Inflammatory macrophage treated with lipopolysaccharide for 4 hours (primary cell): ENCODE results near the gene TMEM185A.
"Not testable (repeated sequence)": the region's sequence is repeated elsewhere in the genome, so short reads cannot be mapped to it uniquely, and the experiment has no call there.

Source experiments
- DNase-seq: peaks from one replicate; pipeline ENCODE4 v3.0.0-alpha.2; 2020

The TMEM185A gene

GRCh38 chrX:149619662-149620061, 11.9 kb downstream of the TMEM185A start:
- not testable (repeated sequence) for DNase-seq

DNA sequence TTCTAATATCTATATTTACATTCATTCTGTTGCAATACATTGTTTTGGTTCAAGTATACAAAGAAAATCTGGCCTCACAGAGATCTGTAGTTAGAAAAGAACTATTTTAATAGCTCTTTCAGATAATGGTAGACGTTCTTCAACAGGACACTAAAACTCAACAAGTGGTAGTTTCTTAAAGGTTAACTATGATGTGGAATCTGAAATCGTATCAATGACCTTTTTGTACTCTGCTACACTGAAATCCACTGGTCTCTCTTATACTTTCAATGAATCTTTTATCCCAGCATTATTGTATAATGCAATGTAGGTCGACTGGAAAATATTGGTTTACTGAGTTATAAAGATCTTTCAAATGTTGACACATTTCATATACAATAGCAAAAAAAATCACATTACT, 12.7 kb downstream of the TMEM185A start:
- no peak for DNase-seq

GRCh38 chrX:149611623-149612175, 19.9 kb downstream of the TMEM185A start:
- DNase-seq: peak; percentile 11

GRCh38 chrX:149610511-149610910, 21.1 kb downstream of the TMEM185A start:
- DNase-seq: no peak

- DNase-seq: no peak
Observed at GRCh38 chrX:149607699-149608098, 23.9 kb downstream of the TMEM185A start.

GRCh38 chrX:149605248-149605885, 26.2 kb downstream of the TMEM185A start:
- not testable (repeated sequence) for DNase-seq

GRCh38 chrX:149598603-149599002, 33.0 kb downstream of the TMEM185A start:
- not testable (repeated sequence) for DNase-seq

DNA sequence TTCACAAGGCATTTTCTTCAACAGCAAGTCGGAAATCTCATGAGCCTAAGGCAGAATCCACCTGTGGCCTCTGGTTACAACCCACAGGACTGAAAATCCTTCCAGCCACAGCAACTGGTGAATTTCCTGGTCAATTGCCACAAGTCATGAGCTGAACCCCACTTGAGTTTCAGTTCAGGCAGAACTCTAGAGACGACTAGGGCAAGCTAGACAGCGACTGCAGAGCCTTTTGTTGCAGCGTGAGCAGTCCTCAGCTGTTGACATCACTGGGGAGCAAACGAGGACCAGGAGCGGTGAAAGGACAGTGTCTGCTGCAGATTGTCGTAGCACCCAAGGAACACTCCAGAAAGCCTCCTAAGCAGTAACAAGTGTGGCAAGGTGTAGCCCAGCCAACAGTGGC, 35.6 kb downstream of the TMEM185A start:
- DNase-seq: not testable (repeated sequence)

DNA sequence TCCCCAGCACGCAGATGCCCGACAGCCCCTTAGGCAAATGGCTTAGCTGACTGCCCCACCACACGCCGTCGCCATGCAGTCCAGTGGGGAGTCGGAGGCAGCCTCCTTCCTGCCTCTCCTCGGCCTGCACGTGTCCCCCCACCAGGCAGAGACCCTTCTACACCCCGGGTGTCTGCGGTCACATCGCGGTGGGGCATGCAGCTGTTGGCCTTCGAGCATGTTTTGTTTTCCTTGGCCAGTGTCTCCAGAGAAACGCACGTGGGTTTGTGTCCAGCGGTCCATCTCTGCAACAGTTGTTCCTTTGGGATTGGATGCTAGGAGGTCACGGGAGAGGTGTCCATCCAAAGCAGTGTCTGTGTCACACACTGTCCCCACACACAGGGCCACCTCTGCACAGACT, 36.4 kb downstream of the TMEM185A start, which contains the start of gene HSFX2:
Gene HSFX2, minus strand, starts transcription at position 101 of the 400 bp plus-strand sequence. CDS start 614 bp downstream, outside the sequence.
- DNase-seq: not testable (repeated sequence)

- DNase-seq: not testable (repeated sequence)
Observed at GRCh38 chrX:149590993-149591392, 40.6 kb downstream of the TMEM185A start.

DNA sequence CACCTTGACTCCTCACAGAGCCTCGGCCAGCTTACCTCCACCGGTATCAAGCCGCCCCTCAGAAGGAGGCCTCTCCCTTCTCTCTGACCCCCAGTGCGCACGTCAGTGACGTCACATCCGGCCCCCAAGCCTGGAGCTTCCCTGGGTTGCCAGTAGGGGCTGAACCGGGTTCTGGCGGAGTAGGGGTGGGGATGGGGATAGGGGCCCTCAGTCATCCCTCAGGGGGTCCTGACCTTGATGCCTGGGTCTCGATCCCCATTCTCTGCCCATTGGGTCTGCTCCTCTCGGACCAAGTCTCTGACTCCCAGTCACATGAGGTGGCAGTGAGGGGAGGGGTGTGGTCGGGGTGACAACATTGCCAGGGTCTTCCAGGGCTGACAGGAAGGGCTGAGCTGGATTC, 44.2 kb downstream of the TMEM185A start, which contains the start of gene MAGEA9B:
Gene MAGEA9B, minus strand, starts transcription at position 101 of the 400 bp plus-strand sequence. CDS start 4,280 bp downstream, outside the sequence.
- DNase-seq: not testable (repeated sequence)

GRCh38 chrX:149585631-149586030, 46.0 kb downstream of the TMEM185A start:
- DNase-seq: not testable (repeated sequence)

DNA sequence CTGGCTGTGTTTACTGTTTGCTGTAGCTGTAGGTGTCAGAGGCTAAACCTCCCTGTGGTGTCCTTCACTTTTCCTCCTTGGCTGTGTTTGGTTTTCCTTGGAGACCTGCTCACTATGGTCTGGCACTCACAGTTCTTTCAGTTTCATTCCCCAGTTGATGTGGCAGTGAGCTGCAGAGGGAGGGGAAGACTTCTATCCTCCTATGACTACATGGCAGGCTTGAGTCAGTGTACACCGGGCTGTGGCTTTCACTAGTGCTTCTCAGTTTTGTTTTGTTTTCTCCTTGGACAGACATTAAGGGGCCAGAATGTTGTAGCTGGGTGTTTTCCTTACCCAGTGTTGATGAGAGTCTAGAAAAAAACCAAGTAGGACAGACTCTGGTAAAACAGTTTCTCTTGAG, 58.1 kb downstream of the TMEM185A start:
- DNase-seq: not testable (repeated sequence)

DNA sequence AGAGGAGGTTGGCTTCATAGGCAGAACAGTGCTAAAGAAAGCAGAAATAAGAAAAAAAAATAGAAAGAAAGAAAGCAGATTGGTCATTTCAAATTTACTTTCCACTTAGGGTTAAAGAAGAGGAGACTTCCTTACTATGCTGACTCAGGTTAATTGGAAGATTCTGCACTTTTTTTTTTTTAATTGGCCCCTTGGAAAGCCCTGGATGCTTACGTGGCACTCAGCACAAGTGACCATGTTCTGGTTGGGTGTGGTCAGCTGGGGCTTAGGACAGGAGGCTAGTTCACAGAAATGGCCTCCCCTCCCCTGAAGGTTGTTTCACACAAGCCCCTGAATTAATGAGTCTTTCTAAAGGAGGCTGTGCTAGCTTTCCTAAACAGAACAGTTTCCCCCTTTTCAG, 58.8 kb downstream of the TMEM185A start:
- DNase-seq: no peak

DNA sequence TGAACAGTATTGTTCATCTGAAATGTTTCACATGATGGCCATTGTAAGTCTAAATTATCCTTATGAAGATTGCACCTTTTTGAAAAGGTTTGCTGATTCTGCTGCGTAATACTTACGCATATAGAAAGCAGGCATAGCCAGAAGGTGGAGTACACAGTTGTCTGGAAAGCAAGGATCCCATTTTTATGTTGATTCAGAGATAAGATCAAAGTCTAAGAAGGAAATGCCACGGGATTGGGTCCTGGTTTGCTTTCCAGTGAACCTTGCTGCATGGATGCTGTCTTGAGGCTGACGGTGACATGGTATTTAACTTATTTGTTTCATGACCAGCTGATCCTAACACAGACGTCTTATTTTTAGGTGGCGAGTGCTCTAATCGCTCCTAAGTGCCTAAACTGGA, 59.8 kb downstream of the TMEM185A start:
- DNase-seq: no peak

- DNase-seq: peak; percentile 20
Observed at GRCh38 chrX:149570668-149571067, 60.9 kb downstream of the TMEM185A start.

DNA sequence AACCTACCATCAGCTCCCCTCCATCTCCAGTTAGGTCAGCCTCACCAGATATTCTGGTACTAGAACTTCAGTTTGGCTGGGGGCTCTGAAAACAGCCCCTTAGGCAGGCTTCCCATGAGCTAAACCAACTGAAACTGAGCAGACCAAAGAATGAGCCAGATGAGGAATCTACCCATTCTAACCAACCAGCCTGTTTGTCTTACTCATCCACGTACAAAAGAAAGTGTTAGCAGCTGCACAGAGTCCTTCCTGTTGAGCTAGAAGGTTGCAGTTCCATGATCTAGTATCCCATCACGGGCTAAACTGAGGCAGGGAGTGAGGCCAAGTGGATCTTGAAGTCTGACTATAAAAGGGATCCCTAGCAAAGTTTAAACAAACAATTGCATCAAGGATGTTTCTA, 61.8 kb downstream of the TMEM185A start:
- no peak for DNase-seq

DNA sequence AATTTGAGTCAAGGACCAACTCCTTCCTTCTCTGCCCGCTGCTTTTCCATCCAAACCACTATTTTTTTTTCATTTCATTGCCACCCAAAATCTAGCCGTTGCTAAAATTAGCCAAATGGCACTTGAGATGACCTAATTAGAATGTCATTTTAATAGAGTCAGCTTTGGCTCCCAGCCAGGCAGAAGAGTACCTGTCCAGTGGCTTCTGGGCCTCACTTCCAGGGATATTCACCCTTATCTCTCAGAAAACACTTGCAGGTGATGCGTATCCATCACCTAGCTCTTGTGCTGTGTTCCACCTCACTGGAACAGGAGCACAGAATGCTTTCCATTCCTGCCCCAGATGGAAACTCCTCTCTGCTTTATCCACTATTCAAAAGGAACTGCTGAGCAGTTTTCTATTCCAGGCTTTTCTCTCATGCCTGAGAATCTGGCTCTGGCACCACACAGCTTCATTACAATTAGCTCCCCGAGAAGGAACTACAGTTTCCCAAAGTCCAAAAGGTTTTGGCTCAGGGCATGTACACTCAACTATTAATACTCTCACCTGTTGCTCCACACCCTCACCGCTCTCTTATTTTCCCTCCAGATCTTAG, 62.8 kb downstream of the TMEM185A start:
- DNase-seq: no peak

- DNase-seq: no peak
Observed at GRCh38 chrX:149567621-149568417, 63.8 kb downstream of the TMEM185A start.

DNA sequence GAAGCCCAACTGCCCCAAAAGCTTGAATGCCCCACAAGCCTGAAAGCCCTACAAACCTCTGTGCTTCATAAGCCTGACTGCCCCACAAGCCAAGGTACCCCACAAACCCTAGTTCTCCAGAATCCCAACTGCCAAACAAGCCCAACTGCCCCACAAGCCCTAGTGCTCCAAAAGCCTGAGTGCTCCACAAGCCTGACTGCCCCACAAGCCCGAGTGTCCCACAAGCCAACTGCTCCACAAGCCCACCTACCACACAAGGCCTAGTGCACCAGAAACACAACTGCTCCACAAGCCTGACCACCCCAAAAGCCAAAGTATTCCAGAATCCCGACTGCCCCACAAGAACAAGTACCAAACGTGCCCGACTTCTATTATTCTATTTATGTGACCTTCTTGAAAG, 68.2 kb downstream of the TMEM185A start:
- DNase-seq: no peak

DNA sequence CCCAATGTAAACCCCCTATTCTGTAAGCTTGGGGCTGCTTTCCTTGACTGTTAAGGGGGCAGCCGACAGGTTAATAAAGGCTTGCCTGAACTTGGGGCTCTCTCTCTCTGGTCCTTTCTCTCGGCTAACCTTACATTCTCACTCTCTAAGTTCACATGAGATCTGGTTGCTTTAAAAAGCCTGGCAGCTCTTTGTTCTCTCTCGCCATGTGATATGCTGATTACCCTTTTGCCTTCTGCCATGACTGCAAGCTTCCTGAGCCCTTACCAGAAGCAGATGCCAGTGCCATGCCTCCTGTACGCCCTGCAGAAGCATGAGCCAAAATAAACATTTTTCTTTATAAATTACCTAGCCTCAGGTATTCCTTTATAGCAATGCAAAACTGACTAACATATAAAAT, 76.3 kb downstream of the TMEM185A start:
- DNase-seq: not testable (repeated sequence)

DNA sequence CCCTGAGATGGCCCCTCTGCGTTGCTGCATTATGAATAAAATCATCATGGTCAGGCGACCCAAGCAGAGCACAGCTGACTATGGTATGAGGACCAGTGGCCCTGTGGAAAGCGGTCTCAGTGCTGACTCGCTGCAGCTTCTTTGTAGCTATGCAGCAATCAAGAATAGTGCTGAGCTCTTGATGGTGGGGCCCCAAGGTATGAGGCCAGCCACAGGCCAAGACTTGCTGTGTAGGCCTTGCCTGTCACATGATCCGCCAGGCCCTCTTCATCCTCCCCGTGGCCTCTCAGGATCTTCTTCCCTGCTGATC, 79.7 kb downstream of the TMEM185A start:
- DNase-seq: not testable (repeated sequence)

DNA sequence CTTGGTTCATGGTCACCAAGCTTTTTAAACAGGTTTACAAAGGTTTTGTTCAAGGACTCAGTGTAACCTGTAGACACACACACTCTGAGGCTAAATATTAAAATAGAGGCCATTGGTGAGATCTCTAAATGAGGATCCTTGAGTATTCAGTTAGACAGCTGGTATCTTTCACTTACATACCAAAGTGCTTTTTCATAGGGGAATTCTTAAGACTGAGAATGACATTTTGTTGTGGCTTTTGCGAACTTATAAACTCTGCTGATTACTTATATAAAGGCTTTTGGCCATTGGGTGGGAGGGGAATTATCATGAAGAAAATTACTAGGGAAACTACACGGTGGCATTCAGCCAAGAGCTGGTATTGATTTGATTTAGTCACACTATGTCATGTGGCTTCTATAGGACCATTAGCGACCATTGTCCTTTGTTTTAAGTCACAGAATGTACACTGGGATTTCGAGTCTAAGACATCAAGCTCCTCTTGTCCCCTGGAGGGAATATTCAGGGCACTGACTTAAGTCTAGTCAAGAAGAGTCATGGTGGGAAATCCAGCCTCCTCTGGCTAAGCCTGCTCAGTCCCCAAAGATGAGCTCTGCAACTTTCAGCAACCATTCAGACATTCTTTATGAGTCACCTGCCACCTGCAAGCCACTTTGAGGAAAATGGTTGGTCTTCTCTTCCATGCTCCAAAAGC, 80.2 kb downstream of the TMEM185A start:
- not testable (repeated sequence) for DNase-seq
